ENCODE data around the gene CNIH4.
"Not testable (repeated sequence)": the region's sequence is repeated elsewhere in the genome, so short reads cannot be mapped to it uniquely, and the experiment has no call there.

Gene CNIH4

GRCh38 chr1:224404916-224405603, 48.4 kb downstream of the CNIH4 start:
- DNase-seq: no peak

DNA sequence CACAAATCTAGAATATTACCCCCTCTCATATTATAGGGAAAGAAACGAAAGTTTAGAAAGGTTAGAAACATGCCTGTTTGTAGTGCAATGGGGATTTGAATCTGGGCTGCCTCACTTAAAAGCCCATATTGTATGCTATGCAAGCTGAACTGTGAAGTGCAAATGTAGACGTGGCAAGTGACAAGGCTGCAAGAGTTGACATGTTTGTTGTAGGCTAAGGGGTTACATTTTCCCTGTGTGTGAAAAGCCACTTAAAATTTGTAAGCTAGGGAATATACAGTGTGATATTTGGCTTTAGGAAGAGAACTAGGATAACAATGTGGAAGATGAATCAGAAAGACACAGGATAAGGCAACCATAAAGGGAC, 48.9 kb downstream of the CNIH4 start:
- no peak for DNase-seq

- DNase-seq: no peak
These were observed 49.5 kb downstream of the CNIH4 start for GRCh38 chr1:224406216-224406615.

- DNase-seq: no peak
These were observed 51.1 kb downstream of the CNIH4 start for GRCh38 chr1:224407571-224408293.

DNA sequence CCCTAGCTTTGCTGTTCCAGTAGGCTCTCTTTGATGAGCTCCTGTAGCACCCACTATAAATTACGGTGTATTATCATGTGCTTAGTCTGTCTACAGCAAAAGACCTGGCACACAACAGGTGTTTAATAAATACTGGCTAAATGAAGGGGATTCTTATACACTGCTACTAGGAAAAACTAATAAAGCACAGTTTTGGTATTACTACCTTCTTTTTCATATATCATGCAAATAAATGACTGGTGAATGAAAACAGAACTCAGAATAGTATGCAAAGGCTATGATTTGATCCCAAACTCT, 51.6 kb downstream of the CNIH4 start:
- DNase-seq: no peak

- no peak for DNase-seq
These were observed 55.1 kb downstream of the CNIH4 start for GRCh38 chr1:224411766-224412165.

- no peak for DNase-seq
These were observed 63.4 kb downstream of the CNIH4 start for GRCh38 chr1:224420106-224420505.

GRCh38 chr1:224425279-224425884, 68.7 kb downstream of the CNIH4 start:
- no peak for DNase-seq

DNA sequence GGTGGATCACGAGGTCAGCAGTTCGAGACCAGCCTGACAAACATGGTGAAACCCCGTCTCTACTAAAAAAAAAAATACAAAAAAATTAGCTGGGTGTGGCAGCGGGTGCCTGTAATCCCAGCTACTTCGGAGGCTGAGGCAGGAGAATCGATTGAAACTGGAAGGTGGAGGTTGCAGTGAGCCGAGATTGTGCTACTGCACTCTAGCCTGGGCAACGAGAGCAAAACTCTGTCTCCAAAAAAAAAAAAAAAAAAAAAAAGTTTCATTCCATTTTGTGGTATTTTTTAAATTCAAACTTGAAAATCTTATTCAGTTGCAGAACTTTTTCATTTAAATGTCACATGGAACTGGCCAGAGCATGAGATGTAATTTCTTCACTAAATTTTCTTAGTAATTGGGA, 70.2 kb downstream of the CNIH4 start:
- not testable (repeated sequence) for DNase-seq

GRCh38 chr1:224427346-224427745, 70.7 kb downstream of the CNIH4 start:
- DNase-seq: no peak

DNA sequence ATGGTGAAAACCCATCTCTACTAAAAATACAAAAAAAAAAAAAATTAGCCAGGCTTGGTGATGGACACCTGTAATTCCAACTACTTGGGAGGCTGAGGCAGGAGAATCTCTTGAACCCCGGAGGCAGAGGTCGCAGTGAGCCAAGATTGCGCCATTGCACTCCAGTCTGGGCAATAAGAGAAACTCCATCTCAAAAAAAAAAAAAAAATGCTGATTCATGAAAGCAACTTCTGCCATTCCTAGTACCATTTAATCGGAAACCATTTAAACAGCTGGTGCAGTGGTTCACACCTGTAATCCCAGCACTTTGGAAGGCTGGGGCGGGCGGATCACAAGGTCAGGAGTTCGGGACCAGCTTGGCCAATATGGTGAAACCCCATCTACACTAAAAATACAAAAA, 72.0 kb downstream of the CNIH4 start:
- not testable (repeated sequence) for DNase-seq

Data from activated CD4-positive, alpha-beta T cell treated with anti-CD3 and anti-CD28 coated beads, Interleukin-2, amount 50 U/mL, for 48 hours (primary cell).